HepG2 (cell line): ENCODE data around the gene SLC19A1. TPM values are rescaled to one million over a fixed set of nuclear protein-coding genes. Genes with fewer than 3 reads are reported as not detected.

Experiments used
- EHMT2 ChIP-seq: fragments of 200-600 bp; sonication (generic); IDR thresholded peaks from 2 replicates; pipeline ENCODE4 v1.7.0; 2017; ENCODE audit warnings: antibody characterized with exemption, low read depth, low read length, borderline replicate concordance
- FOSL1 ChIP-seq: sonication (generic); formaldehyde crosslinking; IDR thresholded peaks from 2 replicates; pipeline ENCODE4 v1.9.0; 2021; ENCODE audit warnings: missing genetic modification reagents, borderline replicate concordance
- FOXM1 ChIP-seq: sonication (generic); formaldehyde crosslinking; IDR thresholded peaks from 2 replicates; pipeline ENCODE4 v1.5.0; 2020; ENCODE audit warnings: missing genetic modification reagents
- MLLT10 ChIP-seq: sonication (generic); formaldehyde crosslinking; IDR thresholded peaks from 2 replicates; pipeline ENCODE4 v1.4.0; 2020; ENCODE audit warnings: missing genetic modification reagents
- PCBP1 ChIP-seq: fragments of 200-400 bp; formaldehyde crosslinking; IDR thresholded peaks from 2 replicates; pipeline ENCODE4 v1.6.1; 2017; ENCODE audit warnings: mild to moderate bottlenecking, low read depth, low read length, borderline replicate concordance
- POLR2AphosphoS2 ChIP-seq: IDR thresholded peaks from 2 replicates; pipeline ENCODE4 v1.6.1; 2011; ENCODE audit warnings: low read depth, low read length, improper control_type of control experiment
- PRPF4 ChIP-seq: fragments of 200-400 bp; formaldehyde crosslinking; IDR thresholded peaks from 2 replicates; pipeline ENCODE4 v1.6.1; 2016; ENCODE audit warnings: low read length, low read depth; ENCODE audit not compliant: poor library complexity, severe bottlenecking
- RFXAP ChIP-seq: sonication (generic); formaldehyde crosslinking; IDR thresholded peaks from 2 replicates; pipeline ENCODE4 v1.4.0; 2020; ENCODE audit warnings: missing genetic modification reagents, borderline replicate concordance
- TGIF2 ChIP-seq: IDR thresholded peaks from 2 replicates; pipeline ENCODE4 v1.6.1; 2016; ENCODE audit warnings: control low read depth, missing compliant biosample characterization
- TSC22D2 ChIP-seq: sonication (generic); formaldehyde crosslinking; IDR thresholded peaks from 2 replicates; pipeline ENCODE4 v1.5.1; 2020; ENCODE audit warnings: missing genetic modification reagents, mild to moderate bottlenecking, borderline replicate concordance
- ZNF136 ChIP-seq: sonication (generic); formaldehyde crosslinking; IDR thresholded peaks from 2 replicates; pipeline ENCODE4 v1.8.1; 2022; ENCODE audit warnings: low read depth, mild to moderate bottlenecking, moderate library complexity, missing genetic modification reagents
- ZNF468 ChIP-seq: sonication (generic); formaldehyde crosslinking; IDR thresholded peaks from 2 replicates; pipeline ENCODE4 v1.8.0; 2022; ENCODE audit warnings: mild to moderate bottlenecking, moderate library complexity, missing genetic modification reagents
- ZNF552 ChIP-seq: sonication (generic); formaldehyde crosslinking; IDR thresholded peaks from 2 replicates; pipeline ENCODE4 v1.9.0; 2022; ENCODE audit warnings: missing genetic modification reagents, mild to moderate bottlenecking, borderline replicate concordance
- ZNF607 ChIP-seq: sonication (generic); formaldehyde crosslinking; IDR thresholded peaks from 2 replicates; pipeline ENCODE4 v1.5.1; 2020; ENCODE audit warnings: missing genetic modification reagents, mild to moderate bottlenecking, borderline replicate concordance
- ZNF766 ChIP-seq: sonication (generic); formaldehyde crosslinking; IDR thresholded peaks from 2 replicates; pipeline ENCODE4 v1.5.0; 2020; ENCODE audit warnings: missing genetic modification reagents, borderline replicate concordance
- polyA plus RNA-seq, 8 experiments: library from polyadenylated mRNA; depleted of rRNA in 3 of 8; stranded (reverse) in 7 of 8; unstranded in 1 of 8; fragments of >200 nt; fragmentation: Illumina TruSeq in 4 of 8; extraction: Trizol in 4 of 8; gene quantifications; 2 replicates each; pipeline versions ENCODE4 v1.2.1 to v1.2.3, GENCODE V29; 2011 to 2016; ENCODE audit warnings: low read depth in 4 of 8, missing spikeins in 1 of 8, mixed read lengths in 1 of 8; ENCODE audit not compliant: insufficient read depth in 1 of 8
- total RNA-seq, 5 experiments: library from RNA; depleted of rRNA; stranded (reverse); fragments of >200 nt; fragmentation: Illumina TruSeq; extraction: Trizol; gene quantifications; 2 replicates each; pipeline ENCODE4 v1.2.3, GENCODE V29; 2016; ENCODE audit warnings: low read depth in 1 of 5
- TF ChIP-seq, protein P1 (sequence below), 2 experiments: IDR thresholded peaks; 2 replicates each; pipeline ENCODE4 v1.6.1; 2011 to 2012; ENCODE audit warnings: low read length in 2 of 2, borderline replicate concordance in 1 of 2, low read depth in 1 of 2, mild to moderate bottlenecking in 1 of 2, moderate library complexity in 1 of 2
- TF ChIP-seq, protein P2 (sequence below): sonication (generic); formaldehyde crosslinking; IDR thresholded peaks from 2 replicates; pipeline ENCODE4 v1.5.0; 2020; ENCODE audit warnings: missing genetic modification reagents, mild to moderate bottlenecking, borderline replicate concordance
- TF ChIP-seq, protein P3 (sequence below): sonication (generic); formaldehyde crosslinking; IDR thresholded peaks from 2 replicates; pipeline ENCODE4 v1.5.1; 2020; ENCODE audit warnings: missing genetic modification reagents, mild to moderate bottlenecking, borderline replicate concordance

Gene SLC19A1
- total and polyA plus RNA-seq, 2 of the 13 experiments (the other 11 are each of a cell fraction or from before 2014, with no cell fraction given), result 21.8 to 23.0 TPM

DNA sequence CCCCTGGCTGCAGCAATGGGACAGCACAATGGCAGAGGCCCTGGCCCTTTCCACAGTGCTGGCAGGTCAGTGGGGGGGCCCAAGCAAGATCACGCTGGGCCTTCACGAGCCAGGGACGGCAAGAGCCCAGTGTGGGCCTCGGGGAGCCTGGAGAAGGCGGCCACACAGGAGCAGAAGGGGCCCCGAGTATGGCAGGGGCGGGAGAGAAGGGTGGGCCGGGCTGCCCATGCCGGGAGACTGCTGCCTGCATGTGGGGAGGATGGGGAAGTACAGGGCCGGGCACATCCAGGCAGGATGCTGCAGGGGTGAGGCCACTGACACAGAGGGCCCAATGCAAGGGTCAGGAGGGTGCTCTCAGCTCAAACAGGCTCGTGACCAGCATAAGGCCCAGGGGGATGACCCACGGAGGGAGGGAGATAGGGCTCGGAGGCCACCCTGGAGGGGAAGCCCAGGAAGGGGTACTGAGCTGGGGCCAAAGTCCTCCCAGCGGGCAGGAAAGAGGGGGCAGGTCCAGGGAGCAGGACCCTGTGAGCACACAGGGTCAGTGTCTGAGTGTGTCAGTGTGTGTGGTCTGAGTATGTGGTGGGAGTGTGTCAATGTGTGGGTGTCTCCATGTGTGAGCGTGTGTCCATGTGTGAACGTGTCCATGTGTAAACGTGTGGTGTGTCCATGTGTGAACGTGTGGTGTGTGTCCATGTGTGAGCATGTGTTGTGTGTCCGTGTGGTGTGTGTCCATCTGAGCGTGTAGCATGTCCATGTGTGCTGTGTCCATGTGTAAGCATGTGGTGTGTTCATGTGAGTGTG is 13.1 kb downstream of the SLC19A1 start (continued):
- TF ChIP-seq EHMT2 (no peak), ZNF607 (peak; percentile 66), TGIF2 (no peak), POLR2AphosphoS2 (no peak), FOSL1 (CRISPR knock-in tag) (no peak), MLLT10 (no peak), ZNF552 (CRISPR knock-in tag) (no peak), PCBP1 (no peak), FOXM1 (CRISPR knock-in tag) (no peak), TSC22D2 (CRISPR knock-in tag) (no peak), PRPF4 (no peak), ZNF468 (CRISPR knock-in tag) (no peak), ZNF136 (no peak), RFXAP (CRISPR knock-in tag) (no peak), ZNF766 (CRISPR knock-in tag) (no peak)
- TF ChIP-seq, protein P1, sequence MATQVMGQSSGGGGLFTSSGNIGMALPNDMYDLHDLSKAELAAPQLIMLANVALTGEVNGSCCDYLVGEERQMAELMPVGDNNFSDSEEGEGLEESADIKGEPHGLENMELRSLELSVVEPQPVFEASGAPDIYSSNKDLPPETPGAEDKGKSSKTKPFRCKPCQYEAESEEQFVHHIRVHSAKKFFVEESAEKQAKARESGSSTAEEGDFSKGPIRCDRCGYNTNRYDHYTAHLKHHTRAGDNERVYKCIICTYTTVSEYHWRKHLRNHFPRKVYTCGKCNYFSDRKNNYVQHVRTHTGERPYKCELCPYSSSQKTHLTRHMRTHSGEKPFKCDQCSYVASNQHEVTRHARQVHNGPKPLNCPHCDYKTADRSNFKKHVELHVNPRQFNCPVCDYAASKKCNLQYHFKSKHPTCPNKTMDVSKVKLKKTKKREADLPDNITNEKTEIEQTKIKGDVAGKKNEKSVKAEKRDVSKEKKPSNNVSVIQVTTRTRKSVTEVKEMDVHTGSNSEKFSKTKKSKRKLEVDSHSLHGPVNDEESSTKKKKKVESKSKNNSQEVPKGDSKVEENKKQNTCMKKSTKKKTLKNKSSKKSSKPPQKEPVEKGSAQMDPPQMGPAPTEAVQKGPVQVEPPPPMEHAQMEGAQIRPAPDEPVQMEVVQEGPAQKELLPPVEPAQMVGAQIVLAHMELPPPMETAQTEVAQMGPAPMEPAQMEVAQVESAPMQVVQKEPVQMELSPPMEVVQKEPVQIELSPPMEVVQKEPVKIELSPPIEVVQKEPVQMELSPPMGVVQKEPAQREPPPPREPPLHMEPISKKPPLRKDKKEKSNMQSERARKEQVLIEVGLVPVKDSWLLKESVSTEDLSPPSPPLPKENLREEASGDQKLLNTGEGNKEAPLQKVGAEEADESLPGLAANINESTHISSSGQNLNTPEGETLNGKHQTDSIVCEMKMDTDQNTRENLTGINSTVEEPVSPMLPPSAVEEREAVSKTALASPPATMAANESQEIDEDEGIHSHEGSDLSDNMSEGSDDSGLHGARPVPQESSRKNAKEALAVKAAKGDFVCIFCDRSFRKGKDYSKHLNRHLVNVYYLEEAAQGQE (IDR thresholded peaks at IDR 0.05; ENCODE audit: borderline replicate concordance in 1 of 2, low read depth in 1 of 2, low read length in 2 of 2), result no peak
- TF ChIP-seq, protein P2, sequence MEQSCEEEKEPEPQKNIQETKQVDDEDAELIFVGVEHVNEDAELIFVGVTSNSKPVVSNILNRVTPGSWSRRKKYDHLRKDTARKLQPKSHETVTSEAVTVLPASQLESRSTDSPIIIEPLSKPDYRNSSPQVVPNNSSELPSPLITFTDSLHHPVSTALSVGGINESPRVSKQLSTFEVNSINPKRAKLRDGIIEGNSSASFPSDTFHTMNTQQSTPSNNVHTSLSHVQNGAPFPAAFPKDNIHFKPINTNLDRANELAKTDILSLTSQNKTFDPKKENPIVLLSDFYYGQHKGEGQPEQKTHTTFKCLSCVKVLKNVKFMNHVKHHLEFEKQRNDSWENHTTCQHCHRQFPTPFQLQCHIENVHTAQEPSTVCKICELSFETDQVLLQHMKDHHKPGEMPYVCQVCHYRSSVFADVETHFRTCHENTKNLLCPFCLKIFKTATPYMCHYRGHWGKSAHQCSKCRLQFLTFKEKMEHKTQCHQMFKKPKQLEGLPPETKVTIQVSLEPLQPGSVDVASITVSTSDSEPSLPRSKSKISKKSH (CRISPR knock-in tag), result no peak
- TF ChIP-seq, protein P3, sequence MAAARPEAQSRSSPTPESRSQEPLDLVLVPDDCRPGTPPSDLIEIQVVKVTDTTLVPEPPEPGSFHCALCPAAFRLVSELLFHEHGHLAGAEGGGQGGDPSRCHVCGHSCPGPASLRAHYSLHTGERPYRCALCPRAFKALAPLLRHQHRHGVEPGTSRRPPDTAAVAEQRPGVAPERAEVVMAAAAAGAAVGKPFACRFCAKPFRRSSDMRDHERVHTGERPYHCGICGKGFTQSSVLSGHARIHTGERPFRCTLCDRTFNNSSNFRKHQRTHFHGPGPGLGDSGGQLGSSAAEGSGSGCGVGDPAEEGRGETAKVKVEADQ, result no peak
